Common myeloid progenitor, CD34-positive (primary cell): ENCODE data around the gene NEURL1.
A peak's percentile ranks its signal among the peaks of the same experiment; 100 is the strongest.

ENCODE experiments used
- CTCF ChIA-PET: fragments of 350-600 bp; sonication (Branson Sonifier 250); formaldehyde crosslinking; loops from one replicate; lab custom pipeline; 2021; ENCODE audit warnings: antibody characterized with exemption; lab: Charles Lee
- POLR2A ChIA-PET: fragments of 350-600 bp; sonication (Branson Sonifier 250); formaldehyde crosslinking; loops from one replicate; lab custom pipeline; 2021; ENCODE audit warnings: antibody characterized with exemption; lab: Charles Lee
- DNase-seq, 3 donors: peaks; one replicate each; pipeline versions ENCODE4 v3.0.0 to v3.0.0-alpha.2; 2013
- H3K27ac ChIP-seq, 2 experiments: 1 replicate in 1 of 2; 2 replicates in 1 of 2; pipeline ENCODE4 v1.7.0; 2013; ENCODE audit warnings: inconsistent platforms in 2 of 2, low read length in 2 of 2, mild to moderate bottlenecking in 2 of 2, low read depth in 1 of 2, moderate library complexity in 1 of 2; ENCODE audit not compliant: severe bottlenecking in 2 of 2, insufficient read depth in 1 of 2, poor library complexity in 1 of 2
- H3K27me3 ChIP-seq, 5 experiments: replicated peaks in 2 of 5; 1 replicate in 3 of 5; 2 replicates in 2 of 5; pipeline versions ENCODE4 v1.6.1 to v1.7.0; 2013; ENCODE audit warnings: low read length in 4 of 5, mild to moderate bottlenecking in 2 of 5, moderate library complexity in 2 of 5, inconsistent platforms in 1 of 5; ENCODE audit not compliant: insufficient read depth in 5 of 5, control insufficient read depth in 4 of 5
- H3K36me3 ChIP-seq, 4 experiments: 1 replicate in 2 of 4; 2 replicates in 2 of 4; pipeline versions ENCODE4 v1.6.1 to v1.7.0; 2013; ENCODE audit warnings: low read length in 3 of 4, control low read depth in 1 of 4, mild to moderate bottlenecking in 1 of 4; ENCODE audit not compliant: control insufficient read depth in 4 of 4, insufficient read depth in 4 of 4
- H3K4me1 ChIP-seq, 4 experiments: 1 replicate in 3 of 4; 2 replicates in 1 of 4; pipeline versions ENCODE4 v1.6.1 to v1.7.1; 2013; ENCODE audit warnings: low read length in 3 of 4, mild to moderate bottlenecking in 3 of 4, control low read depth in 1 of 4, inconsistent platforms in 1 of 4, moderate library complexity in 1 of 4; ENCODE audit not compliant: control insufficient read depth in 4 of 4, insufficient read depth in 4 of 4; ENCODE audit errors: control extremely low read depth in 1 of 4
- H3K4me3 ChIP-seq, 7 experiments: 1 replicate in 4 of 7; 2 replicates in 3 of 7; pipeline versions ENCODE4 v1.5.1 to v1.7.0; 2013; ENCODE audit warnings: mild to moderate bottlenecking in 7 of 7, low read length in 6 of 7, moderate library complexity in 6 of 7, inconsistent platforms in 2 of 7, low read depth in 2 of 7, control low read depth in 1 of 7; ENCODE audit not compliant: insufficient read depth in 4 of 7, control insufficient read depth in 1 of 7; ENCODE audit errors: extremely low read depth in 1 of 7
- H3K9me3 ChIP-seq, 5 experiments: 1 replicate in 4 of 5; 2 replicates in 1 of 5; pipeline versions ENCODE4 v1.6.1 to v1.7.1; 2013; ENCODE audit warnings: low read length in 4 of 5, mild to moderate bottlenecking in 2 of 5, inconsistent platforms in 1 of 5, low read depth in 1 of 5, moderate library complexity in 1 of 5; ENCODE audit not compliant: control insufficient read depth in 4 of 5, insufficient read depth in 2 of 5; ENCODE audit errors: control extremely low read depth in 1 of 5
- WGBS: methylation state at CpG from one replicate; pipeline ENCODE4 v1.1.5; 2013; ENCODE audit not compliant: insufficient coverage; 5-methylcytosine and 5-hydroxymethylcytosine counted together

NEURL1 gene

GRCh38 chr10:103548581-103549348 lies 55.3 kb downstream of the NEURL1 start:
- Histone ChIP-seq H3K9me3 (no peaks in the 10 kb centered on the region), H3K4me3 (no peak overlapping the region), H3K36me3 (no peaks in the 10 kb centered on the region), H3K27ac (no peak overlapping the region), H3K4me1 (no peaks in the 10 kb centered on the region), H3K27me3 (peaks cover 0 to 1% (median 0%) of the 10 kb centered on the region in 5 experiments)
- DNase-seq, result no peak
- ChIA-PET CTCF (interaction anchor here (2.5 kb wide), 1 partner anchor 16 kb away, joined by 9 read pairs; no protein-coding TSS in a partner anchor), POLR2A (no interaction called here)
- WGBS, result 98% methylated on average over 9 of the region's 12 CpGs

DNA sequence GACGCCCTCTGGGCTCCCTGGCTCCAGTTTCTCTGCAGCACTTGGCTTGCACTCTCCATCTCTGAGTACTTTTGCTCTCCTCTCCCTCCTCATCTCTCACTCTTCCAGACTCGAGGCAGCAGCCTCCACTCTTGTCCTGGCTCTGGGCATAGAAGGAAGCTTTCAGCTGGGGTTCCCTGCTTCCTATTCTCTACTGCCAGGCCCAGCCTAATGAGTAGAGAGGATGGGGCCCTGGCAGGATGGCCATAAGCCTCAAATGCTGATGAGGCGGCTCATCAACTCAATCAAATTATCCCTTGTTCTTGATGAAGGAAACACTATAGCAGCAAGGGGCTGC lies 55.8 kb downstream of the NEURL1 start:
- Histone ChIP-seq H3K4me3 (no peak overlapping the region), H3K9me3 (no peaks in the 10 kb centered on the region), H3K4me1 (no peaks in the 10 kb centered on the region), H3K27ac (no peak overlapping the region), H3K27me3 (peaks cover 0 to 1% (median 0%) of the 10 kb centered on the region in 5 experiments), H3K36me3 (no peaks in the 10 kb centered on the region)
- DNase-seq, result no peak
- ChIA-PET POLR2A (no interaction called here), CTCF (no interaction called here)
- WGBS, result 92% methylated on average over 3 of the region's 3 CpGs

DNA sequence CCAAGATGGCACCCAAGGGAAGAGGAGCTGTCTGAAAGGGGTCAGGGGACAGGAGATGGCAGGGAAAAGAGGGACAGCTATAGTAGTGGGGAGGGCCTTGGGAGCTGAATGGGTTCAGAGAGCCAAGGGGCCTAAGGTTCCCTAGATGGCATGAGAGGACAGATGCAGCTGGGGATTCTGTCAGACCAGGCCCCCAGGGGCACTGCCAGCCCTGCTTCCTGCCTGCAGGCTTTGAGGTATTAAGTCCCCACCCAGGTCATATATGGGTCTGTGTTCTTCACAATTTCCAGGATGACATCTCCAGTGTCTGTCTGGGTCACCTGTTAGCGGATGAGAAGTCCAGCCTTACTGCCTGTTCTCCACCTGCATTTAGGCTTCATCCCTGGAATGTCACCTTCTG lies 56.7 kb downstream of the NEURL1 start:
- peaks cover 0 to 1% (median under 1%) of the 10 kb centered on the region in 4 experiments for H3K4me1 ChIP-seq
- DNase-seq, result no peak
- H3K9me3 ChIP-seq, result no peaks in the 10 kb centered on the region
- ChIA-PET CTCF (no interaction called here), POLR2A (interaction anchor here (0.6 kb wide), 1 partner anchor 9 kb away, joined by 4 read pairs; no protein-coding TSS in a partner anchor)
- no peak overlapping the region for H3K4me3 ChIP-seq
- WGBS, result 100% methylated on average over 1 of the region's 1 CpG
- peaks cover 0 to 5% (median 0%) of the 10 kb centered on the region in 5 experiments for H3K27me3 ChIP-seq
- H3K36me3 ChIP-seq, result no peaks in the 10 kb centered on the region
- H3K27ac ChIP-seq, result no peak overlapping the region

DNA sequence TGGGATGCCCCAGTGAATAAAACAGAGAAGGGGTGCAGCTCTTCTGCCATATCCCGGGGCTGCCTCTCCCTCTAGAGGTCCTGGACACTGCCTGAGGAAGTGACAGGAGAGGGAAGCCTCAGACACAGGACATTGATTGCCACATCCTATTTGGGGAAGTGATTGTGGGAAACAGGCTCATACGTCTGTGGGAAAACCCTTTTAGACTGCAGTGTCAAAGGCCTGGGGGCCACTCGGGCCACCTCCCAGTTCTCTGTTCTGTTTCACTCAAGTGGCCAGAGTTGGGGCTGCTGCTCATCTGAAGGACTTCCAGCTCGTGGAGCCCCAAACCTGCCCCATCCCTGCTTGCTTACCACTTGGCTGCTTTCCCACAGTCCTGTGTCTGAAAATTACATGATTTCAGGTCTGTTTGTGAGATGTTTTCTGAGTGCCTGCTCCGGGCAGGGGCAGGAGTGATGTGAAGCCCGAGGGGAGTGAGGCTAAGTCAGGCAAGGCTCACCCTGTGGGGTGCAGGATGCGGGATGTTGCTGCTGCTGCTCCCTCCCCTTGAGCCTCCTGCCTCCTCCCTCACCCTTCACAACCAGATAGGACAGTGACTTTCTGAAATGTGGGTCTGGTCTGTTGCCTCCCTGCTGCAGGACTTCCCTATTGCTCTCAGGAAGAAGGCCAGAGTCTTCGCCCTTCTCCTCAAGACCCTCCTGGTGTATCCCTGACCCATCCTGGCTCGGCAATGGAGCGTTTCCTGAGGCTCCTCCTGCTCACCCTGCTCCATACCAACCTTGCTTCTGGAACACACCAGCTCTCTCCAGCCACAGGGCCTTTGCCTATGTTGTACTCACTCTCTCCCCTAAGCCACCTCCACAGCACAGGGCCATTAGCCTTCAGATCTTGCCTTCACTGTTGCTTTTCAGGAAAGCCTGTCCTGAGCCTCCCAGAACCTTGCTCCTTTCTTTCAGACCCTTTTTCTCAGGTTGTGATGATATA lies 58.4 kb downstream of the NEURL1 start:
- peak in 2 of 3 donors; percentile 22 to 27 for DNase-seq
- 41% methylated on average over 5 of the region's 10 CpGs for WGBS
- POLR2A ChIA-PET, result no interaction called here
- Histone ChIP-seq H3K4me1 (peaks cover 0 to 10% (median 8%) of the 10 kb centered on the region in 4 experiments), H3K36me3 (no peaks in the 10 kb centered on the region), H3K9me3 (no peaks in the 10 kb centered on the region), H3K27ac (no peak overlapping the region), H3K27me3 (peaks cover 0 to 13% (median 8%) of the 10 kb centered on the region in 5 experiments), H3K4me3 (no peak overlapping the region)
- CTCF ChIA-PET, result interaction anchor here (0.8 to 1.5 kb wide), 3 partner anchors 12 to 63 kb away, joined by 3 read pairs; no protein-coding TSS in a partner anchor

- Histone ChIP-seq H3K27me3 (peaks cover 0 to 13% (median 8%) of the 10 kb centered on the region in 5 experiments), H3K36me3 (no peaks in the 10 kb centered on the region), H3K27ac (no peak overlapping the region), H3K4me1 (peaks cover 0 to 10% (median 8%) of the 10 kb centered on the region in 4 experiments), H3K4me3 (no peak overlapping the region), H3K9me3 (no peaks in the 10 kb centered on the region)
- ChIA-PET CTCF (interaction anchor here (0.9 to 1.5 kb wide), 3 partner anchors 11 to 64 kb away, joined by 3 read pairs; no protein-coding TSS in a partner anchor), POLR2A (no interaction called here)
- DNase-seq, result no peak
- WGBS, result 97% methylated on average over 19 of the region's 20 CpGs
These were observed 59.6 kb downstream of the NEURL1 start for GRCh38 chr10:103552856-103553742.

- Histone ChIP-seq H3K36me3 (no peaks in the 10 kb centered on the region), H3K4me3 (no peak overlapping the region), H3K27me3 (peaks cover 0 to 13% (median 8%) of the 10 kb centered on the region in 5 experiments), H3K4me1 (peaks cover 0 to 17% (median 15%) of the 10 kb centered on the region in 4 experiments), H3K27ac (no peak overlapping the region), H3K9me3 (no peaks in the 10 kb centered on the region)
- CTCF ChIA-PET, result interaction anchor here (0.9 kb wide), 1 partner anchor 10 kb away, joined by 3 read pairs; no protein-coding TSS in a partner anchor
- POLR2A ChIA-PET, result no interaction called here
- 91% methylated on average over 4 of the region's 8 CpGs for WGBS
- DNase-seq, result no peak
These were observed 60.4 kb downstream of the NEURL1 start for GRCh38 chr10:103553743-103554487.
